CD4-positive, alpha-beta T cell (primary cell): ENCODE results near the gene RALGPS2. TPM values are rescaled to one million over a fixed set of nuclear protein-coding genes. Genes with fewer than 3 reads are reported as not detected.

Experiments
- ATAC-seq: fragments of 200-7000 bp; cut with Tn5 transposase; one replicate; pipeline ENCODE4 v1.10.0; 2022; ENCODE audit warnings: mild to moderate bottlenecking; ENCODE audit not compliant: poor library complexity
- CTCF ChIA-PET: fragments of 350-600 bp; sonication (Branson Sonifier 250); formaldehyde crosslinking; loops from one replicate; lab custom pipeline; 2021; ENCODE audit warnings: antibody characterized with exemption, inconsistent platforms; lab: Charles Lee
- POLR2A ChIA-PET: fragments of 350-600 bp; sonication (Branson Sonifier 250); formaldehyde crosslinking; loops from one replicate; lab custom pipeline; 2021; ENCODE audit warnings: antibody characterized with exemption, inconsistent platforms; lab: Charles Lee
- DNase-seq, 14 experiments: peaks; one replicate each; pipeline ENCODE4 v3.0.0-alpha.2; 2013 to 2020; ENCODE audit warnings: mixed read lengths in 2 of 14
- H3K27ac ChIP-seq, 2 donors: one replicate each; pipeline versions ENCODE4 v1.5.1 to v1.7.0; 2013; ENCODE audit warnings: low read length in 2 of 2, low read depth in 1 of 2, mild to moderate bottlenecking in 1 of 2
- H3K27me3 ChIP-seq, 2 experiments: 1 replicate in 1 of 2; 2 replicates in 1 of 2; pipeline versions ENCODE4 v1.6.1 to v1.7.0; 2013; ENCODE audit warnings: low read length in 2 of 2, control low read depth in 1 of 2, mild to moderate bottlenecking in 1 of 2, moderate library complexity in 1 of 2; ENCODE audit not compliant: insufficient read depth in 2 of 2, control insufficient read depth in 1 of 2
- H3K36me3 ChIP-seq: one replicate; pipeline ENCODE4 v1.6.1; 2013; ENCODE audit warnings: low read length, control low read depth; ENCODE audit not compliant: insufficient read depth
- H3K4me1 ChIP-seq: one replicate; pipeline ENCODE4 v1.6.1; 2013; ENCODE audit warnings: low read length, control low read depth; ENCODE audit not compliant: insufficient read depth
- H3K4me3 ChIP-seq: one replicate; pipeline ENCODE4 v1.5.1; 2013; ENCODE audit warnings: mild to moderate bottlenecking, low read length, moderate library complexity
- H3K9me3 ChIP-seq, 2 experiments: 1 replicate in 1 of 2; 2 replicates in 1 of 2; pipeline versions ENCODE4 v1.6.1 to v1.7.0; 2013; ENCODE audit warnings: low read length in 2 of 2, mild to moderate bottlenecking in 2 of 2, control low read depth in 1 of 2, moderate library complexity in 1 of 2; ENCODE audit not compliant: control insufficient read depth in 1 of 2, insufficient read depth in 1 of 2
- H3K27ac Mint-ChIP-seq: one replicate; pipeline ENCODE4 v1.8.0; 2020; ENCODE audit warnings: mixed read lengths
- H3K27me3 Mint-ChIP-seq: one replicate; pipeline ENCODE4 v1.8.0; 2021; ENCODE audit warnings: mixed read lengths
- H3K36me3 Mint-ChIP-seq: one replicate; pipeline ENCODE4 v1.8.0; 2021; ENCODE audit warnings: low read depth, mixed read lengths
- H3K4me1 Mint-ChIP-seq: one replicate; pipeline ENCODE4 v1.8.0; 2021; ENCODE audit warnings: low read depth, mixed read lengths
- H3K4me3 Mint-ChIP-seq: one replicate; pipeline ENCODE4 v1.8.0; 2020; ENCODE audit warnings: mild to moderate bottlenecking, mixed read lengths
- H3K9me3 Mint-ChIP-seq: one replicate; pipeline ENCODE4 v1.8.0; 2020; ENCODE audit warnings: mixed read lengths
- intact Hi-C, 2 experiments: fragments of 100-400 bp; cut with DNase I in 1 of 2; cut with micrococcal nuclease in 1 of 2; formaldehyde crosslinking; loops; one replicate each; pipeline versions ENCODE4 v1.15.1 to v1.9.0; 2023 to 2025; cut with DNase I, micrococcal nuclease
- total RNA-seq, 174 experiments: library from RNA in 2 of 174; stranded (reverse) in 2 of 174; gene quantifications; one replicate each; pipeline ENCODE4 v1.2.3 and lab custom pipeline; 2021 to 2026
- TF ChIP-seq, protein P1 (sequence below): fragments of 200-600 bp; IDR thresholded peaks from one replicate; pipeline ENCODE4 v1.8.0; 2022; ENCODE audit warnings: antibody characterized with exemption, mild to moderate bottlenecking

RALGPS2 gene
- total RNA-seq, 2 experiments from 2014 or later, result 8.6 to 10.8 TPM

DNA sequence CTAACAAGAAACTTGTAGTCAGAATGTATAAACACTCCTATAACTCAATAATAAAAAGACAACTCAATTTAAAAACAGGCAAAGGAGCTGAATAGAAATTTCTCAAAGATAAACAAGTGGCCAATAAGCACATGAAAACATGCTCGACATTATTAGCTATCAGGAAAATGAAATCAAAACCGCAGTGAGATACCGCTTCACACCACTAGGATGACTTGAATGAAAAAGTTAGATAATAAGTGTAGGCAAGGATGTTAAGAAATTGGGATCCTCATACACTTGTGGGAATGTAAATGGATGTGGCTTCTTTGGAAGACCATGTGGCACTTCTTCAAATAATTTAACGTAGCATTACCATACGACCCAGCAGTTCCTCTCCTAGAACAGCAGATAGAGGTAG is 8.9 kb downstream of the RALGPS2 start:
- peaks cover 24% of the 10 kb centered on the region for H3K36me3 Mint-ChIP-seq
- H3K27ac Mint-ChIP-seq, result no peak overlapping the region
- intact Hi-C loops, result no loop called here
- no peaks in the 10 kb centered on the region for H3K4me1 ChIP-seq
- H3K27me3 Mint-ChIP-seq, result no peaks in the 10 kb centered on the region
- H3K4me1 Mint-ChIP-seq, result peaks cover 8% of the 10 kb centered on the region
- H3K4me3 Mint-ChIP-seq, result no peak overlapping the region
- peaks cover 0 to 4% of the 10 kb centered on the region in 2 experiments for H3K9me3 ChIP-seq
- H3K4me3 ChIP-seq, result no peak overlapping the region
- ChIA-PET CTCF (interaction anchor here (1.3 kb wide), 1 partner anchor 19 kb away, joined by 3 read pairs; no protein-coding TSS in a partner anchor), POLR2A (no interaction called here)
- ATAC-seq (no peak), DNase-seq (no peak)
- H3K27ac ChIP-seq, result no peak overlapping the region
- H3K36me3 ChIP-seq, result no peaks in the 10 kb centered on the region
- H3K27me3 ChIP-seq, result no peaks in the 10 kb centered on the region
- TF ChIP-seq, protein P1, sequence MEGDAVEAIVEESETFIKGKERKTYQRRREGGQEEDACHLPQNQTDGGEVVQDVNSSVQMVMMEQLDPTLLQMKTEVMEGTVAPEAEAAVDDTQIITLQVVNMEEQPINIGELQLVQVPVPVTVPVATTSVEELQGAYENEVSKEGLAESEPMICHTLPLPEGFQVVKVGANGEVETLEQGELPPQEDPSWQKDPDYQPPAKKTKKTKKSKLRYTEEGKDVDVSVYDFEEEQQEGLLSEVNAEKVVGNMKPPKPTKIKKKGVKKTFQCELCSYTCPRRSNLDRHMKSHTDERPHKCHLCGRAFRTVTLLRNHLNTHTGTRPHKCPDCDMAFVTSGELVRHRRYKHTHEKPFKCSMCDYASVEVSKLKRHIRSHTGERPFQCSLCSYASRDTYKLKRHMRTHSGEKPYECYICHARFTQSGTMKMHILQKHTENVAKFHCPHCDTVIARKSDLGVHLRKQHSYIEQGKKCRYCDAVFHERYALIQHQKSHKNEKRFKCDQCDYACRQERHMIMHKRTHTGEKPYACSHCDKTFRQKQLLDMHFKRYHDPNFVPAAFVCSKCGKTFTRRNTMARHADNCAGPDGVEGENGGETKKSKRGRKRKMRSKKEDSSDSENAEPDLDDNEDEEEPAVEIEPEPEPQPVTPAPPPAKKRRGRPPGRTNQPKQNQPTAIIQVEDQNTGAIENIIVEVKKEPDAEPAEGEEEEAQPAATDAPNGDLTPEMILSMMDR, result no peak
- H3K9me3 Mint-ChIP-seq, result peaks cover 5% of the 10 kb centered on the region

DNA sequence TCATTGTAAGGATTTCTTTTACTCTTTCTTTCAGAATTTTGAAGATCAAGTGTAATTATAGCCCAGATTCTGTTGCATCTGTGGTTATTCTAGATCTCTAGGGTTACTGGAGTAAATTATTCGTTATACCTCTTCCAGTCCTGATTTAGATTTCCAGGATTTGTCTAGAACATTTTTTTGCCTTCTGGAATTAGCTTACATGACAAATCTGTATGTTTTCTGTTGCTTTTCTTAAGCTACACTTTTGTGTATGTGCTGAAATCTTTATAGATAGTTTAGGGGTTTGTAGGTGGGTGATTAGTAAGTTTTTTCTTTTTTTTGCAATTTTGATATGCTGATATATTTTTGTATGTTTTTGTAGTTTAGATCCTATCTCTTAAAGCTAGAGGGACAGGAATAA is 13.7 kb downstream of the RALGPS2 start:
- Histone ChIP-seq H3K4me1 (no peaks in the 10 kb centered on the region), H3K27me3 (no peaks in the 10 kb centered on the region), H3K36me3 (no peaks in the 10 kb centered on the region), H3K27ac (no peak overlapping the region), H3K4me3 (no peak overlapping the region), H3K9me3 (peaks cover 0 to 4% of the 10 kb centered on the region in 2 experiments)
- Mint-ChIP-seq H3K4me1 (no peaks in the 10 kb centered on the region), H3K27ac (no peak overlapping the region), H3K4me3 (no peak overlapping the region), H3K9me3 (no peaks in the 10 kb centered on the region), H3K27me3 (no peaks in the 10 kb centered on the region), H3K36me3 (peaks cover 64% of the 10 kb centered on the region)
- TF ChIP-seq, protein P1, result no peak
- intact Hi-C loops, result no loop called here
- no peak for DNase-seq
- ChIA-PET CTCF (no interaction called here), POLR2A (interaction anchor here (1.0 kb wide), 1 partner anchor 13 kb away, joined by 3 read pairs; no protein-coding TSS in a partner anchor)
- ATAC-seq, result no peak

DNA sequence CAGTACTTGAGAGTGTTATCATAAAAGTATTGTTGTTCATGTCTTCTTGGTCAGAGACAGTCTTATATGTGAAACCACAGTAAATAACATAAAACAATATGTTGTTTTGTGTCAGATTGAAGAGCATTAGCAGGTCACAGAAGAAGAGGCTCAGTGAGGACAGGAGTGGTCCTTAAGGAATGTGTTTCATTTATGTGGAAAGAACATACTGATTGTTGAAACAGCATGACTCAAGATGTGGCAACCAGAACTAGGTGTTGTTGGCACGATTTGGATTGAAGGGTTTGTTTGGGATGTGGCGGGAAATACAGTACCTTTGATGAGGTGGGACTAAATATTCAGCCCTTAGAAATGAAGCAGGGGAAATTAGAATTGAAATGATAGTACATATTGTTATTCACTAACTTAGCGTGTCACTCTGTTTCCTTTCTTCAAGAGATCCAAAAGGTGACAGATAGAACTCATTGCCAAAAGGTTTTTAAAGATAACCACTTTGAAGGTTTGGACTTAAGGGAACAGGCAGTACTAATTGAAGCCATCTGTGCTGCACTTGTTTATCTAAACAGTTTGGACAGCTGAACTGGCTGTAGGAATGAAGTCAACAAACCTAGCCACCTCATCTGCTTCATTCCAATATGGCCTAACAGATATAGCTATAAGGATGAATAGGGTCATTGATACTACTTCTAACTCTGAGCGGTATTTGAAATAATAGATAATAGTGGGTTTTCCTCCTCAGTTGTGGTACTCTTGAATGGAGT is 14.4 kb downstream of the RALGPS2 start:
- Histone ChIP-seq H3K9me3 (peaks cover 0 to 4% of the 10 kb centered on the region in 2 experiments), H3K4me1 (no peaks in the 10 kb centered on the region), H3K36me3 (no peaks in the 10 kb centered on the region), H3K27me3 (no peaks in the 10 kb centered on the region), H3K27ac (no peak overlapping the region), H3K4me3 (no peak overlapping the region)
- Mint-ChIP-seq H3K4me3 (no peak overlapping the region), H3K27ac (no peak overlapping the region), H3K27me3 (no peaks in the 10 kb centered on the region), H3K4me1 (no peaks in the 10 kb centered on the region), H3K9me3 (no peaks in the 10 kb centered on the region), H3K36me3 (peaks cover 61% of the 10 kb centered on the region)
- intact Hi-C loops, result no loop called here
- TF ChIP-seq, protein P1, result no peak
- ChIA-PET POLR2A (no interaction called here), CTCF (no interaction called here)
- DNase-seq, result no peak
- no peak for ATAC-seq
